ENCODE measurements around the gene OR6C65.

DNA sequence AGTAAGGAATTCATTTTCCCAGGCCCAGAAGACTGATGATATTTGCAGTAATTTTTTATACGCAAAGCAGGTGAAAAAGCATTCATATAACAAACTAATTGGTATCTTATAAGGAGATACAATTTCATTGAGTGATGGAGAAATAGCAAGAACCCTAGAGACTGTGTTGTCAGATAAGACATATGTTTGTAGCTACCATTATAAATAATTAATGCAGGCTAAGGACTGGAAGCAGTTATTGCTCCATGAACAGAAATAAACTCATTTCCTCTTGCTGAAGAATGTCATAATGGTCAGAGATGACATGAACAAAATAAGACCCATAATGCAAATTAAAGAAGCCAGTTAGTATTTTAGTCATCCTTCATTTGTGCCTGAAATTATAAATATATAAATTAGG is 45.0 kb downstream of the OR6C65 start:
- TF ChIP-seq FOXK2 (IDR thresholded peaks at IDR 0.05) (no peak), BHLHE40 (IDR thresholded peaks at IDR 0.05; ENCODE audit: borderline replicate concordance) (no peak), FOXA1 (IDR thresholded peaks at IDR 0.05) (no peak)

Data from HEK293T (cell line).